ENCODE results near the gene PFDN4.

Gene PFDN4

GRCh38 chr20:54204063-54204462, 3.8 kb upstream of the PFDN4 start:
- H3K27ac ChIP-seq = no peak overlapping the region
- no peak for TF ChIP-seq CTCF (IDR thresholded peaks at IDR 0.05)
- TF ChIP-seq ZFX (IDR thresholded peaks at IDR 0.05; ENCODE audit: borderline replicate concordance) = no peak

GRCh38 chr20:54204481-54204880, 3.4 kb upstream of the PFDN4 start:
- TF ChIP-seq CTCF (IDR thresholded peaks at IDR 0.05) (no peak), ZFX (IDR thresholded peaks at IDR 0.05; ENCODE audit: borderline replicate concordance) (no peak)
- no peak overlapping the region for H3K27ac ChIP-seq

GRCh38 chr20:54205450-54205849, 2.4 kb upstream of the PFDN4 start:
- no peak overlapping the region for H3K27ac ChIP-seq
- TF ChIP-seq ZFX (IDR thresholded peaks at IDR 0.05; ENCODE audit: borderline replicate concordance) = no peak
- TF ChIP-seq CTCF (IDR thresholded peaks at IDR 0.05) = no peak

GRCh38 chr20:54207053-54207742, 689 bp upstream of the PFDN4 start:
- TF ChIP-seq CTCF (IDR thresholded peaks at IDR 0.05) (no peak), ZFX (IDR thresholded peaks at IDR 0.05; ENCODE audit: borderline replicate concordance) (no peak)
- H3K27ac ChIP-seq = peak overlapping the region; percentile 78

GRCh38 chr20:54208548-54209176, 775 bp downstream of the PFDN4 start:
- TF ChIP-seq CTCF (IDR thresholded peaks at IDR 0.05) (no peak), ZFX (IDR thresholded peaks at IDR 0.05; ENCODE audit: borderline replicate concordance) (no peak)
- peak overlapping the region; percentile 78 for H3K27ac ChIP-seq

GRCh38 chr20:54209216-54209813, 1.4 kb downstream of the PFDN4 start:
- TF ChIP-seq ZFX (IDR thresholded peaks at IDR 0.05; ENCODE audit: borderline replicate concordance) = no peak
- no peak for TF ChIP-seq CTCF (IDR thresholded peaks at IDR 0.05)
- H3K27ac ChIP-seq = no peak overlapping the region

- TF ChIP-seq CTCF (IDR thresholded peaks at IDR 0.05) = no peak
- no peak overlapping the region for H3K27ac ChIP-seq
These were observed 4.3 kb downstream of the PFDN4 start for GRCh38 chr20:54212226-54212625.
